ENCODE results near the gene ABHD1. TPM values are rescaled to one million over a fixed set of nuclear protein-coding genes. Genes with fewer than 3 reads are reported as not detected.

Gene ABHD1
- total RNA-seq, 2 donors from 2014 or later: 0.33 TPM; not detected in 1

DNA sequence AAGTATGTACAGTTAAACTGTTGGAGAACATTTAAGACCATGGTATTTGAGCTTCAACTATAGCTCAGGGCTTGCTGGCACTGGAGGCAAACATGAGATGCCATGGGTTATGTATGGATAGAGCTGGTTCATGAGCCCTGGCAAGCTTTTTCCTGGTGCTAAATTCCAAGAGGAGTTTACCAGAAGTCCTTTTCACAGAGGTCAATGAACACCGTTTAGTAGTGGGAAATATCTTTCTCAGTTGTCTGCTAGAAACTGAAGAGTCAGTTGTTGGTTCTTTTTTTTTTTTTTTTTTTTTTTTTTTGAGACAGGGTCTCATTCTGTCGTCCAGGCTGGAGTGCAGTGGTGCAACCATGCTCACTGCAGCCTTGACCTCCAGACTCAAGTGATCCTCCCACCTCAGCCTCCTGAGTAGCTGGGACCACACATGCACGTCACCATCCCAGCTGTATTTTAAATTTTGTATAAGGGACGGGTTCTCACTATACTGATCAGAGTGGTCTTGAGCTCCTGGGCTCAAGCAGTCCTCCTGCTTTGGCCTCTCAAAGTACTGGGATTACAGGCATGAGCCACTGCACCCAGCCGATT, 35.7 kb upstream of the ABHD1 start:
- intact Hi-C loops (cut with DNase I): no loop called here
- Histone ChIP-seq H3K9me3 (no peaks in the 10 kb centered on the region), H3K27me3 (no peaks in the 10 kb centered on the region), H3K27ac (no peak overlapping the region), H3K36me3 (replicated peaks in 1 of 2; ENCODE audit: insufficient read depth in 1 of 2, low read depth in 2 of 2) (no peaks in the 10 kb centered on the region), H3K4me1 (peaks cover 27% of the 10 kb centered on the region), H3K4me3 (no peak overlapping the region)
- DNase-seq (no peak), ATAC-seq (no peak)
- WGBS, 2 donors: 71 to 84% methylated on average over 5 of the region's 5 CpGs
- TF ChIP-seq POLR2A (IDR thresholded peaks at IDR 0.05): no peak
- no peak for TF ChIP-seq CTCF (IDR thresholded peaks at IDR 0.05)

- H3K36me3 ChIP-seq (replicated peaks in 1 of 2; ENCODE audit: insufficient read depth in 1 of 2, low read depth in 2 of 2): no peaks in the 10 kb centered on the region
- H3K27me3 ChIP-seq: no peaks in the 10 kb centered on the region
- ATAC-seq (no peak), DNase-seq (no peak)
- no peaks in the 10 kb centered on the region for H3K9me3 ChIP-seq
- no peak overlapping the region for H3K27ac ChIP-seq
- intact Hi-C loops (cut with DNase I): no loop called here
- no peak overlapping the region for H3K4me3 ChIP-seq
- WGBS, 2 donors: 84 to 90% methylated on average over 5 to 6 of the region's 6 CpGs
- H3K4me1 ChIP-seq: peaks cover 27% of the 10 kb centered on the region
- TF ChIP-seq CTCF (IDR thresholded peaks at IDR 0.05) (no peak), POLR2A (IDR thresholded peaks at IDR 0.05) (no peak)
Measured at GRCh38 chr2:27088634-27089033, 35.0 kb upstream of the ABHD1 start.

GRCh38 chr2:27089111-27089954, 34.3 kb upstream of the ABHD1 start:
- Histone ChIP-seq H3K4me1 (peaks cover 27% of the 10 kb centered on the region), H3K27ac (no peak overlapping the region), H3K27me3 (no peaks in the 10 kb centered on the region), H3K9me3 (no peaks in the 10 kb centered on the region), H3K36me3 (replicated peaks in 1 of 2; ENCODE audit: insufficient read depth in 1 of 2, low read depth in 2 of 2) (no peaks in the 10 kb centered on the region), H3K4me3 (no peak overlapping the region)
- WGBS, 2 donors: 85 to 90% methylated on average over 13 to 14 of the region's 14 CpGs
- DNase-seq (no peak), ATAC-seq (no peak)
- intact Hi-C loops (cut with DNase I): no loop called here
- no peak for TF ChIP-seq CTCF (IDR thresholded peaks at IDR 0.05)
- no peak for TF ChIP-seq POLR2A (IDR thresholded peaks at IDR 0.05)

DNA sequence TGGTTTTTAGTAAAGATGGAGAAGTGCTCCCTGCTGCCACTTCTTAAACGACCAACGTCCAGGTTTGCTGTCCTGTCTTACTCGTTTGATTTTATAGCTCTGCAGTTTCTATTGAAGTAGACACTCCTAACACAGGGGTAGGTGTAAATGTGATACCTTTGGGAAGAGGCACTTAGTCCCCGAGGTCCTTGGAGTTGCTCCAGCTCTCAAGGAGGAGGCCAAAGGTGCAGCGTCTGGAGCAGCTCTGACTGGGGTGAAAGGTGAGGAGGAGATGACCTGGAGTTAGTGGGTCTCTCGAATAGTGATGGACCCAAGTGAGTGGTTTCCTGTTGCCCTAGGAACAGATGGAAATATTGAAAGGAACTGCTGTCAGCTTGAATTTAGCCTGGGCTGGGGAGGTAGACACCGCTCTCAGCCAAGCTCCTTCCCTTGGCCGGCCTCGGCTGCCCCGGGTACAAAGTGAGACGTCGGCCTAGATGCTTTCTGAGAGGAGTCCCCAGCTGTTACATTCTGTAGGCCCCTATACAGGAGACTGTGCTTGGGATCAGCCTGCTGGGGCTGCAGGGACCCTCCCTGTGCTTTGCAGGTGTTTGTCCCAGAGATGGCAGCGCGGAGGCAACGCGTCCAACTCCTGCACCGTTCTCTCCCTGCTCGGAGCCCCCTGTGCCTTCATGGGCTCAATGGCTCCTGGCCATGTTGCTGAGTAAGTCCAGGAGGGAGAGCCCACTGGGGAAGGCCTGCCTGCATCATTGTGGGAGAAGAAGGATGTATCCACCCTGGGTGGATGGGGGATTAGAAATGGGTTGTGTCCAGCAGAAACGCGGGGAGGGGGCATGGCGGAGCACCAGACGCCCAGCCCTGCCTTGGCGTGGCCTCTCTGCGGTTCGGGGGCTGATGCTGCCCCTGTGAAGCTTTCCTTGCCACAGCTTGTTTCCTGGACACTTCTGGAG, 31.6 kb upstream of the ABHD1 start:
- intact Hi-C loops (cut with DNase I): loop anchor here (10.0 kb wide), 1 partner anchor 213 kb away; the partner anchor contains the start of gene UCN
- Histone ChIP-seq H3K4me3 (no peak overlapping the region), H3K27ac (no peak overlapping the region), H3K27me3 (no peaks in the 10 kb centered on the region), H3K36me3 (replicated peaks in 1 of 2; ENCODE audit: insufficient read depth in 1 of 2, low read depth in 2 of 2) (no peaks in the 10 kb centered on the region), H3K4me1 (peaks cover 31% of the 10 kb centered on the region), H3K9me3 (no peaks in the 10 kb centered on the region)
- no peak for TF ChIP-seq CTCF (IDR thresholded peaks at IDR 0.05)
- TF ChIP-seq POLR2A (IDR thresholded peaks at IDR 0.05): no peak
- DNase-seq: no peak
- ATAC-seq: no peak
- WGBS, 2 donors: 78 to 84% methylated on average over 24 to 25 of the region's 25 CpGs

Measured in body of pancreas (tissue), 4 donors.